GM06990 (cell line): ENCODE results near the gene PEPD.

ENCODE experiments used
- DNase-seq: peaks from one replicate; pipeline ENCODE4 v3.0.0-alpha.2; 2011; ENCODE audit not compliant: insufficient read length; ENCODE audit errors: extremely low read depth
- H3K27me3 ChIP-seq: replicated peaks from 2 replicates; pipeline ENCODE4 v1.6.0; 2011; ENCODE audit warnings: low read length; ENCODE audit not compliant: control insufficient read depth, insufficient read depth
- H3K36me3 ChIP-seq: 2 replicates; pipeline ENCODE4 v1.5.1; 2011; ENCODE audit warnings: low read length; ENCODE audit not compliant: control insufficient read depth, insufficient read depth
- H3K4me3 ChIP-seq: replicated peaks from 2 replicates; pipeline ENCODE4 v1.5.1; 2011; ENCODE audit warnings: low read depth, mild to moderate bottlenecking, control low read depth, low read length
- TF ChIP-seq, protein P1 (sequence below): IDR thresholded peaks from 2 replicates; pipeline ENCODE4 v1.5.1; 2011; ENCODE audit warnings: low read length, control low read depth, mild to moderate bottlenecking, inconsistent platforms; ENCODE audit not compliant: insufficient read depth, poor library complexity, severe bottlenecking

PEPD gene

GRCh38 chr19:33430674-33431277 is 90.8 kb downstream of the PEPD start:
- H3K27me3 ChIP-seq = no peaks in the 10 kb centered on the region
- DNase-seq = peak; percentile 51
- no peaks in the 10 kb centered on the region for H3K36me3 ChIP-seq
- TF ChIP-seq, protein P1, sequence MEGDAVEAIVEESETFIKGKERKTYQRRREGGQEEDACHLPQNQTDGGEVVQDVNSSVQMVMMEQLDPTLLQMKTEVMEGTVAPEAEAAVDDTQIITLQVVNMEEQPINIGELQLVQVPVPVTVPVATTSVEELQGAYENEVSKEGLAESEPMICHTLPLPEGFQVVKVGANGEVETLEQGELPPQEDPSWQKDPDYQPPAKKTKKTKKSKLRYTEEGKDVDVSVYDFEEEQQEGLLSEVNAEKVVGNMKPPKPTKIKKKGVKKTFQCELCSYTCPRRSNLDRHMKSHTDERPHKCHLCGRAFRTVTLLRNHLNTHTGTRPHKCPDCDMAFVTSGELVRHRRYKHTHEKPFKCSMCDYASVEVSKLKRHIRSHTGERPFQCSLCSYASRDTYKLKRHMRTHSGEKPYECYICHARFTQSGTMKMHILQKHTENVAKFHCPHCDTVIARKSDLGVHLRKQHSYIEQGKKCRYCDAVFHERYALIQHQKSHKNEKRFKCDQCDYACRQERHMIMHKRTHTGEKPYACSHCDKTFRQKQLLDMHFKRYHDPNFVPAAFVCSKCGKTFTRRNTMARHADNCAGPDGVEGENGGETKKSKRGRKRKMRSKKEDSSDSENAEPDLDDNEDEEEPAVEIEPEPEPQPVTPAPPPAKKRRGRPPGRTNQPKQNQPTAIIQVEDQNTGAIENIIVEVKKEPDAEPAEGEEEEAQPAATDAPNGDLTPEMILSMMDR = peak; percentile 95
- no peak overlapping the region for H3K4me3 ChIP-seq

- no peak overlapping the region for H3K4me3 ChIP-seq
Observed at GRCh38 chr19:33429891-33430673, 91.5 kb downstream of the PEPD start.

DNA sequence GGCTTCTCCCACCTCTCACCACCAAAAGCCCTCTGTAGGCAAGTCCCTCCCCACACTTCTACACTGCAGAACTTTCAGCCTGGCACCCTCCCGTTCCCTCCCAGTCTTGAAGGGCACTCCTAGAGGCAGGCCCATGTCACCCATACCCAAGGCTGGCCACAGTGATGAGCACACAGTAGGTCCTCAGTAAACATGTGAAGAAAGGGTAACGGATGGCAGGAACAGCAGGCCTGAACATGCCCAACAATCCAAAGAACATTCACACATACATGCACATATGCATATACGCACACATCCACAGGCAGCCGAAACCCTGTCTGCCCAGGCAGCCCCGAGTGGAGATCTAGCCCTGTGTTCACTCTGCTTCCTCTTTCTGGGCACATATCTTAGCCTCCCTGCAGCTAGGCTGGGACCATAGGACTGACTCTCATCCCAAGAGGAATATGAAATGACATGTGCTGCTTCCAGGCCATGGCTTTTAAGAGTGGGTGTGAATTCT is 92.9 kb downstream of the PEPD start:
- Histone ChIP-seq H3K27me3 (no peaks in the 10 kb centered on the region), H3K36me3 (no peaks in the 10 kb centered on the region), H3K4me3 (no peak overlapping the region)
- no peak for DNase-seq
- TF ChIP-seq, protein P1 = no peak

More at GRCh38 chr19:33429891-33430673, 91.5 kb downstream of the PEPD start:
- H3K36me3 ChIP-seq = no peaks in the 10 kb centered on the region
- DNase-seq = no peak
- TF ChIP-seq, protein P1 = no peak
- no peaks in the 10 kb centered on the region for H3K27me3 ChIP-seq

- Histone ChIP-seq H3K36me3 (no peaks in the 10 kb centered on the region), H3K27me3 (no peaks in the 10 kb centered on the region), H3K4me3 (no peak overlapping the region)
- TF ChIP-seq, protein P1 = no peak
- DNase-seq = no peak
Observed at GRCh38 chr19:33427801-33428626, 93.6 kb downstream of the PEPD start.

GRCh38 chr19:33426621-33427361 is 94.8 kb downstream of the PEPD start:
- TF ChIP-seq, protein P1 = no peak
- no peak overlapping the region for H3K4me3 ChIP-seq
- H3K36me3 ChIP-seq = no peaks in the 10 kb centered on the region
- H3K27me3 ChIP-seq = no peaks in the 10 kb centered on the region
- DNase-seq = no peak
